K562 (cell line): ENCODE measurements around the gene FAM83E. TPM values are rescaled to one million over a fixed set of nuclear protein-coding genes. Genes with fewer than 3 reads are reported as not detected.

Experiments used
- ATF1 ChIP-seq, 2 experiments: fragments of 450-650 bp in 1 of 2; IDR thresholded peaks; 2 replicates each; pipeline ENCODE4 v1.6.1; 2016; ENCODE audit warnings: missing compliant biosample characterization in 1 of 2, missing genetic modification characterization in 1 of 2
- BMI1 ChIP-seq: fragments of 150-350 bp; IDR thresholded peaks from 2 replicates; pipeline ENCODE4 v1.6.1; 2014; ENCODE audit warnings: low read length
- GTF2E2 ChIP-seq: fragments of 200-800 bp; sonication (Bioruptor generic); IDR thresholded peaks from 2 replicates; pipeline ENCODE4 v1.6.1; 2016; ENCODE audit warnings: missing genetic modification characterization, missing compliant biosample characterization
- HMGXB4 ChIP-seq: sonication (generic); formaldehyde crosslinking; IDR thresholded peaks from 2 replicates; pipeline ENCODE4 v1.8.1; 2023; ENCODE audit warnings: mild to moderate bottlenecking, missing genetic modification reagents
- ILK ChIP-seq: fragments of 450-650 bp; IDR thresholded peaks from 2 replicates; pipeline ENCODE4 v1.6.1; 2016; ENCODE audit warnings: missing genetic modification characterization, low read depth, mild to moderate bottlenecking, missing compliant biosample characterization, moderate library complexity, borderline replicate concordance
- LCOR ChIP-seq: sonication (generic); formaldehyde crosslinking; IDR thresholded peaks from 2 replicates; pipeline ENCODE4 v1.8.0; 2022; ENCODE audit warnings: mild to moderate bottlenecking, missing genetic modification reagents
- MED1 ChIP-seq: sonication (generic); formaldehyde crosslinking; IDR thresholded peaks from 2 replicates; pipeline ENCODE4 v1.8.1; 2023; ENCODE audit warnings: missing genetic modification reagents, borderline replicate concordance
- PHTF2 ChIP-seq: fragments of 250-450 bp; sonication (Bioruptor Pico); IDR thresholded peaks from 2 replicates; pipeline ENCODE4 v1.5.0; 2021; ENCODE audit warnings: mild to moderate bottlenecking
- SMARCB1 ChIP-seq: IDR thresholded peaks from 2 replicates; pipeline ENCODE4 v1.6.1; 2011; ENCODE audit warnings: improper control_type of control experiment, low read depth; ENCODE audit not compliant: insufficient read length
- SP2 ChIP-seq: IDR thresholded peaks from 2 replicates; pipeline ENCODE4 v1.6.1; 2011; ENCODE audit warnings: mild to moderate bottlenecking, low read depth, low read length, moderate library complexity; ENCODE audit not compliant: poor library complexity, severe bottlenecking; ENCODE audit errors: extremely low read depth
- TARDBP ChIP-seq: fragments of 450-650 bp; IDR thresholded peaks from 2 replicates; pipeline ENCODE4 v1.6.1; 2016
- TEAD1 ChIP-seq, 2 experiments: fragments of 450-650 bp in 1 of 2; sonication (generic) in 1 of 2; formaldehyde crosslinking; IDR thresholded peaks; 2 replicates each; pipeline versions ENCODE4 v1.4.0 to v1.8.0; 2020 to 2022; ENCODE audit warnings: mild to moderate bottlenecking in 2 of 2, missing genetic modification reagents in 1 of 2
- THRAP3 ChIP-seq: fragments of 450-650 bp; IDR thresholded peaks from 2 replicates; pipeline ENCODE4 v1.6.1; 2016; ENCODE audit warnings: mild to moderate bottlenecking, inconsistent platforms, borderline replicate concordance
- ZBTB1 ChIP-seq: sonication (generic); formaldehyde crosslinking; IDR thresholded peaks from 2 replicates; pipeline ENCODE4 v1.8.1; 2023; ENCODE audit warnings: missing genetic modification reagents, low read depth, mild to moderate bottlenecking, borderline replicate concordance
- ZC3H4 ChIP-seq: sonication (generic); formaldehyde crosslinking; IDR thresholded peaks from 2 replicates; pipeline ENCODE4 v1.9.0; 2021; ENCODE audit warnings: missing genetic modification reagents, borderline replicate concordance
- ZSCAN32 ChIP-seq: fragments of 450-650 bp; formaldehyde crosslinking; IDR thresholded peaks from 2 replicates; pipeline ENCODE4 v1.4.0; 2020; ENCODE audit warnings: mild to moderate bottlenecking, moderate library complexity
- ZZZ3 ChIP-seq: fragments of 450-650 bp; IDR thresholded peaks from 2 replicates; pipeline ENCODE4 v1.6.1; 2016; ENCODE audit warnings: antibody characterized with exemption, mild to moderate bottlenecking, moderate library complexity
- polyA plus RNA-seq, 8 experiments: library from polyadenylated mRNA; depleted of rRNA in 4 of 8; stranded (reverse) in 5 of 8; unstranded in 3 of 8; fragments of >200 nt; fragmentation: Nextera tagmentation in 2 of 8; fragmentation: Illumina TruSeq in 1 of 8; extraction: Ambion mirVana in 2 of 8; extraction: Trizol in 1 of 8; gene quantifications; 2 replicates each; pipeline versions ENCODE4 v1.2.1 to v1.2.3, GENCODE V29; 2011 to 2014; ENCODE audit warnings: inconsistent platforms in 1 of 8, missing spikeins in 1 of 8
- total RNA-seq, 7 experiments: library from RNA; depleted of rRNA in 6 of 7; stranded (reverse); fragments of >200 nt in 6 of 7; fragmentation: Illumina TruSeq in 2 of 7; extraction: Trizol in 2 of 7; gene quantifications; 2 replicates each; pipeline versions ENCODE4 v1.2.1 to v1.2.3, GENCODE V29; 2011 to 2021; ENCODE audit warnings: low replicate concordance in 1 of 7
- TF ChIP-seq, protein P1 (sequence below): sonication (generic); formaldehyde crosslinking; IDR thresholded peaks from 2 replicates; pipeline ENCODE4 v1.8.1; 2023; ENCODE audit warnings: mild to moderate bottlenecking, missing genetic modification reagents, moderate library complexity
- TF ChIP-seq, protein P2 (sequence below): fragments of 250-450 bp; sonication (Bioruptor Pico); IDR thresholded peaks from 2 replicates; pipeline ENCODE4 v1.8.0; 2021; ENCODE audit warnings: moderate library complexity, mild to moderate bottlenecking, inconsistent platforms
- TF ChIP-seq, protein P3 (sequence below): fragments of 250-450 bp; sonication (Bioruptor Pico); IDR thresholded peaks from 2 replicates; pipeline ENCODE4 v1.8.0; 2022; ENCODE audit warnings: moderate library complexity, mild to moderate bottlenecking, inconsistent platforms
- TF ChIP-seq, protein P4 (sequence below), 2 experiments: fragments of 450-650 bp in 1 of 2; sonication (generic) in 1 of 2; formaldehyde crosslinking; conservative IDR thresholded peaks; 2 replicates each; pipeline versions ENCODE4 v1.4.0 to v1.8.1; 2020 to 2022; ENCODE audit warnings: mild to moderate bottlenecking in 1 of 2, missing genetic modification reagents in 1 of 2
- TF ChIP-seq, protein P5 (sequence below): fragments of 250-450 bp; sonication (Bioruptor Pico); IDR thresholded peaks from 2 replicates; pipeline ENCODE4 v1.4.0; 2020; ENCODE audit warnings: mild to moderate bottlenecking, moderate library complexity

Gene FAM83E
- total and polyA plus RNA-seq, 9 of the 15 experiments (the other 6 are each of a cell fraction or from before 2014, with no cell fraction given) = 0.15 to 0.87 (median 0.29) TPM; not detected in 4

DNA sequence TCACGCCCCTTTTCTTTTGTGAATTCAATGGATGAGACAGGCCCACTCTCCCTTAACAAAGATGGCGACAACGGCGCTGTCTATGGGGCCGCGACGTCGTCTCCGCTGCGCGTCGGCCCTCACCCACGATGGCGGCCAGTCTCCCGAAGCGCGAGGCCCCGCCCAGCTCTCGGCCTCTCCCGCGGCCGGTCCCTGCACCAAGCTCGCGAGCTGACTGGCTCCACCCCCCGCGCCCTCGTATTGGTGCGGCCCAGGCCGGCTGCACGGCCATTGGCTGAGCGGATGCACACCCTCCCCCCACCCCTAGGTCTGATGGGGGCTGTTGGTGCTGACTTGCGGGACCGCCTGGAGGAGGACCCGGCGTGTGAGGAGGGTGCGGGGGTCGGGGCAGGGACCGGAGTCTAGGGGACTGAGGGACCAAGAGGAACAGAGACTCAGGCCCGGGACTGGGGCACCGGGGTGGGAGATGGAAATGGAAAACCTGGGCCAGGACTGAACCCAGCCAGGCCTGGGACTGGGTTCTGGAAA, 9.3 kb upstream of the FAM83E start (continued):
- TF ChIP-seq, protein P1, sequence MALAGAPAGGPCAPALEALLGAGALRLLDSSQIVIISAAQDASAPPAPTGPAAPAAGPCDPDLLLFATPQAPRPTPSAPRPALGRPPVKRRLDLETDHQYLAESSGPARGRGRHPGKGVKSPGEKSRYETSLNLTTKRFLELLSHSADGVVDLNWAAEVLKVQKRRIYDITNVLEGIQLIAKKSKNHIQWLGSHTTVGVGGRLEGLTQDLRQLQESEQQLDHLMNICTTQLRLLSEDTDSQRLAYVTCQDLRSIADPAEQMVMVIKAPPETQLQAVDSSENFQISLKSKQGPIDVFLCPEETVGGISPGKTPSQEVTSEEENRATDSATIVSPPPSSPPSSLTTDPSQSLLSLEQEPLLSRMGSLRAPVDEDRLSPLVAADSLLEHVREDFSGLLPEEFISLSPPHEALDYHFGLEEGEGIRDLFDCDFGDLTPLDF (CRISPR knock-in tag) = 0 out of 2 replicates have a peak, but pooled peaks have one; percentile 25
- TF ChIP-seq TARDBP (no peak), GTF2E2 (tag) (no peak), THRAP3 (no peak), ATF1 (CRISPR knock-in tag; IDR thresholded peaks at IDR 0.05) (peak; percentile 56), ATF1 (tag; IDR thresholded peaks at IDR 0.05) (peak; percentile 91), HMGXB4 (no peak), SP2 (peak; percentile 41), ZC3H4 (CRISPR knock-in tag) (no peak), ZZZ3 (no peak), PHTF2 (CRISPR knock-in tag) (no peak), ZSCAN32 (no peak), LCOR (CRISPR knock-in tag) (no peak), ZBTB1 (CRISPR knock-in tag) (no peak), MED1 (no peak), TEAD1 (CRISPR knock-in tag; IDR thresholded peaks at IDR 0.05) (no peak), ILK (tag) (no peak), BMI1 (no peak), SMARCB1 (no peak)
- TF ChIP-seq, protein P2, sequence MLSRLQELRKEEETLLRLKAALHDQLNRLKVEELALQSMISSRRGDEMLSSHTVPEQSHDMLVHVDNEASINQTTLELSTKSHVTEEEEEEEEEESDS (CRISPR knock-in tag) = no peak
- TF ChIP-seq, protein P3, sequence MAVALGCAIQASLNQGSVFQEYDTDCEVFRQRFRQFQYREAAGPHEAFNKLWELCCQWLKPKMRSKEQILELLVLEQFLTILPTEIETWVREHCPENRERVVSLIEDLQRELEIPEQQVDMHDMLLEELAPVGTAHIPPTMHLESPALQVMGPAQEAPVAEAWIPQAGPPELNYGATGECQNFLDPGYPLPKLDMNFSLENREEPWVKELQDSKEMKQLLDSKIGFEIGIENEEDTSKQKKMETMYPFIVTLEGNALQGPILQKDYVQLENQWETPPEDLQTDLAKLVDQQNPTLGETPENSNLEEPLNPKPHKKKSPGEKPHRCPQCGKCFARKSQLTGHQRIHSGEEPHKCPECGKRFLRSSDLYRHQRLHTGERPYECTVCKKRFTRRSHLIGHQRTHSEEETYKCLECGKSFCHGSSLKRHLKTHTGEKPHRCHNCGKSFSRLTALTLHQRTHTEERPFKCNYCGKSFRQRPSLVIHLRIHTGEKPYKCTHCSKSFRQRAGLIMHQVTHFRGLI (CRISPR knock-in tag) = no peak
- TF ChIP-seq, protein P4, sequence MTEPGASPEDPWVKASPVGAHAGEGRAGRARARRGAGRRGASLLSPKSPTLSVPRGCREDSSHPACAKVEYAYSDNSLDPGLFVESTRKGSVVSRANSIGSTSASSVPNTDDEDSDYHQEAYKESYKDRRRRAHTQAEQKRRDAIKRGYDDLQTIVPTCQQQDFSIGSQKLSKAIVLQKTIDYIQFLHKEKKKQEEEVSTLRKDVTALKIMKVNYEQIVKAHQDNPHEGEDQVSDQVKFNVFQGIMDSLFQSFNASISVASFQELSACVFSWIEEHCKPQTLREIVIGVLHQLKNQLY (CRISPR knock-in tag; conservative IDR thresholded peaks at IDR 0.05) = no peak
- TF ChIP-seq, protein P5, sequence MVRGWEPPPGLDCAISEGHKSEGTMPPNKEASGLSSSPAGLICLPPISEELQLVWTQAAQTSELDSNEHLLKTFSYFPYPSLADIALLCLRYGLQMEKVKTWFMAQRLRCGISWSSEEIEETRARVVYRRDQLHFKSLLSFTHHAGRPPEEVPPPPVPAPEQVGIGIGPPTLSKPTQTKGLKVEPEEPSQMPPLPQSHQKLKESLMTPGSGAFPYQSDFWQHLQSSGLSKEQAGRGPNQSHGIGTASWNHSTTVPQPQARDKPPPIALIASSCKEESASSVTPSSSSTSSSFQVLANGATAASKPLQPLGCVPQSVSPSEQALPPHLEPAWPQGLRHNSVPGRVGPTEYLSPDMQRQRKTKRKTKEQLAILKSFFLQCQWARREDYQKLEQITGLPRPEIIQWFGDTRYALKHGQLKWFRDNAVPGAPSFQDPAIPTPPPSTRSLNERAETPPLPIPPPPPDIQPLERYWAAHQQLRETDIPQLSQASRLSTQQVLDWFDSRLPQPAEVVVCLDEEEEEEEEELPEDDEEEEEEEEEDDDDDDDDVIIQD = no peak
